ENCODE measurements around the gene KRTAP4-5.

- TF ChIP-seq CTCF (IDR thresholded peaks at IDR 0.05) (no peak), POLR2A (IDR thresholded peaks at IDR 0.05) (no peak)
Observed at GRCh38 chr17:41140360-41141131, 9.1 kb downstream of the KRTAP4-5 start, which contains the start of gene KRTAP4-6.

Data from lower leg skin (tissue), 3 donors.